Measurements from ENCODE around the gene GPR108.

GRCh38 chr19:6743066-6743465 is 5.7 kb upstream of the GPR108 start:
- TF ChIP-seq EZH2 (IDR thresholded peaks at IDR 0.05): no peak
- TF ChIP-seq, protein P1, sequence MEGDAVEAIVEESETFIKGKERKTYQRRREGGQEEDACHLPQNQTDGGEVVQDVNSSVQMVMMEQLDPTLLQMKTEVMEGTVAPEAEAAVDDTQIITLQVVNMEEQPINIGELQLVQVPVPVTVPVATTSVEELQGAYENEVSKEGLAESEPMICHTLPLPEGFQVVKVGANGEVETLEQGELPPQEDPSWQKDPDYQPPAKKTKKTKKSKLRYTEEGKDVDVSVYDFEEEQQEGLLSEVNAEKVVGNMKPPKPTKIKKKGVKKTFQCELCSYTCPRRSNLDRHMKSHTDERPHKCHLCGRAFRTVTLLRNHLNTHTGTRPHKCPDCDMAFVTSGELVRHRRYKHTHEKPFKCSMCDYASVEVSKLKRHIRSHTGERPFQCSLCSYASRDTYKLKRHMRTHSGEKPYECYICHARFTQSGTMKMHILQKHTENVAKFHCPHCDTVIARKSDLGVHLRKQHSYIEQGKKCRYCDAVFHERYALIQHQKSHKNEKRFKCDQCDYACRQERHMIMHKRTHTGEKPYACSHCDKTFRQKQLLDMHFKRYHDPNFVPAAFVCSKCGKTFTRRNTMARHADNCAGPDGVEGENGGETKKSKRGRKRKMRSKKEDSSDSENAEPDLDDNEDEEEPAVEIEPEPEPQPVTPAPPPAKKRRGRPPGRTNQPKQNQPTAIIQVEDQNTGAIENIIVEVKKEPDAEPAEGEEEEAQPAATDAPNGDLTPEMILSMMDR (IDR thresholded peaks at IDR 0.05): no peak
